Activated CD4-positive, alpha-beta T cell treated with anti-CD3 and anti-CD28 coated beads, Interleukin-2, Interleukin-4, amounts not matched to agents 100 ng/mL and 50 ng/mL, durations not matched to agents 16 hours and 8 hours (primary cell): ENCODE results near the gene STX16.

Experiments used
- DNase-seq: peaks from one replicate; pipeline ENCODE4 v3.0.0-alpha.2; 2020; ENCODE audit warnings: low spot score

The STX16 gene

DNA sequence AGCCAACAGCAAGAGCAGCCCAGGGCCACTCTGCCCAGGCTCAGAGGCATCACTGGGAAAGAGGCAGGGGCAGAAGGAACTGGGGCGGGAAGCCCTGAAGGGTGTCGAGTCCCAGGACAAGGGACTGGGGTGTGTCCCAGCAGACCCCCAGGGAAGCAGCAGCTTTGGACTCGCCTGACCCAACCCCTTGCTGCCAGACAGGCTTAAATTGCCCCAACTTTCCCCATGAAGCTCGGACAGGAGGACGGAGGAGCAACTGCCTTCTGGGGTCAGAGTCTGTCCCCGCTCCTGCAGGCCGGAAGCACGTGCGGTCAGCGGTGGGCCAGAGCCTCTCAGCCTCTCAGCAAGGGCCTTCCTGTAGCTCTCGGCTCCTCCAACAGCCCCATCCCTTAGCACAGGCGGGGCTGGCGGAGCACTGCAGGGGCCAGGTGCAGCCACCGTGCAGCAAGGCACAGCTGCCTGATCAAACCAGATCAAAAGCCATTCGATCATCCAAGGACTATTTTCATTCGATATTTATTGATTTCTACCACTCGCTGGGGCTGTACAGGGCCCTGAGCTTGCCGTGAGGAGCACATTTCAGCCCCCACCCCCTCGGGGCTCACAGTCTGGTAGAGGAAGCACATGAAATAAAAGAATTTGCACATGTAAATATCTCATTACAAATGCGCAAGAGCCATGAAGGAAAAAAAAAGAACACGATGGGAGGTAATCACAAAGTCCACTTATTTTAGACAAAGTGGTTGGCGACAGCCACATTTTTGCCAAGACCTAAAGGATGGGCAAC lies 31.8 kb upstream of the STX16 start:
- DNase-seq, result no peak

DNA sequence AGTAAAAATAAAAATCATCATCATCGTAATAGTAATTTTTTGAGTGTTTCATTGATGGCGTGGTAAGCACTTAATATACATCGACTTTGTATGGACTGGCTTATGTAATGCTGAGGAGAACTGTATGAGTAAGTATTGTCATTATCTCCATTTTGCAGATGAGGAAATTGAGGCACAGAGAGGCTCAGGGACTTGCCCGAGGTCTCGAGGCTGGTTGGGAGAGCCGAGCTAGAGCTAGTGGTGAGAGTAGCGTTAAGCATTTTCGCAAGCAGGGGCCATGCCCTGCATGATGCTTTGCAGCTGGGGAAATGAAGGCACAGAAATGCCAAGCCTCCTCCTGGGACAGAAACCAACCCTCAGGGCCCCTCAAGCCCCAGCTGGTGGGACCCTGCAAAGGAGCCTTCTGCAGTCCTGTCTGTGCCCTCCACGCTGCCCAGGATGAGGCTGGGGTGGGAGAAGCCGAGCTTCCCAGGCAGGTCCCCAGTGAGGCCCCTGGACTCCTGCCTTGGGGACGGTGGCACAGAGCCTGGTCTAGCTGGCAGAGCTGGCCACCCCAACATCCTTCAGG lies 31.1 kb upstream of the STX16 start:
- no peak for DNase-seq

DNA sequence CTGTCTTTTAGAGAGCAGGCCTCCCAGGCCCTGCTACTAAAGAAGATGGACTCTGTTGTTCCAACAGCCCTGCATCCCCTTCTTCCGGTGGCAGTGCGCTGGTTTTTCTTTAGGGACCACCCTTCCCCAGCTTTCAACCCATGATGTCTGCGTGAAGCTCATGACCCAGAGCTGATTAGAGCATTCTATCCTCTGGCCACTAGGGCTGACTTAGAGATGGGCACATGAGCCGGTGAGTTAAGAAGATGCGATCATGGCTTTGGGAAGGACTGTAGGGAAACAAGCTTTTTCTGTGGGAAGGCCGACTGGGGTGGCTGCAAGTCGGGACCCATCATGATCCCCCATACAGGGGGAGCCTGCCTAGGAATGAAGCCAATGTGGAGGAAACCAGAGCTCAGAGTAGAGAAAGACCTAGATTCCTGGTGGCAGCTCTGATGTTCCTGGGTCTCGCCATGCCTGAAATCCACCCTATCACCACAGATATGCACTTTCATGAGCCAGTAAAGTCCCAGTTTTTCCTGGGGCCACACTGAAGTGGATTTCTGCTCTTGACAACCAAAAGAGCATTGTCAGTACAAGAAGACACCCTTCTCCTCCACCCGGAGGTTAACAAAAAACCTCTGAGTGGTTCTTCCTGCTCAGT lies 29.1 kb upstream of the STX16 start:
- DNase-seq, result no peak

DNA sequence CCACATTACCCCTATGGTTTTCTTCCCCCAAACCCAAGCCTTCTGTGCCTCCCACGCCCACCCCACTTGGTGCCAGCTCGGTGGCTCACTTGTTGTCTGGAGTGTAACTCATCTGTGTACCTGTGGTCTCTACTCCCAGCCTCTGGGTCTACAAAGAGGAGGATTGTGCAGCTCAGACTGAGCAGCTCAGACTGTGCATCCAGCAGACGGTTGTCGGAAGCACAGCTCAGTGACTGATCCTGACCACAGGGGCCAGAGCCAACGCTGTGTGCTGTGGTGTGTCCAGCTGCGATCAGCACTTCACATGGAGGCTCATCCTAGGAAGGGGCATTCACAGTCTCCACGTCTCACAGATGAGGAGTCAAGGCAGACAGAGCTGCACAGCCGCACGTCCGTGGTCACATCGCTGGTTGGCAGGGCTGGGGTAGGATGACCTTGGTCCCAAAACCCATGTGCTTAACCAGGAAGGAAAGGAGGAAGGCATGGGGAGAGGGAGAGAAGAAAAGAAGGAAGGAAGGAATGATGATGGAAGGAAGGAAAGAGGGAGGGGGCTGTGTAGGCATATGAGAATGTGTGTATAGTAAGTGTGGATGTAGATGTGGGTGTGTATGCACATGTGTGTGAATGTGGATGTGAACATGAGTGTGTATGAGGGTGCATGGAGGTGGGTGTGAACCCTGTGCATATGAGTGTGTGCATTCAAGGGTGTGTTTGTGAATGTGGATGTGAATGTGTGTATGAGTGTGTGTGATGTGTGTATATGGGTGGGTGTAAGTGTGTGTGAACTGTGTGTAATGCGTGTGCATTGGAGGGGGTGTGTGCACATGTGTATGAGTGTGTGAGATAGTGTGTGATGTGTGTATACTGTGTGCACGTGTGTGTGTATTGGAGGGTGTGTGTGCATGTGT lies 28.2 kb upstream of the STX16 start:
- no peak for DNase-seq

DNA sequence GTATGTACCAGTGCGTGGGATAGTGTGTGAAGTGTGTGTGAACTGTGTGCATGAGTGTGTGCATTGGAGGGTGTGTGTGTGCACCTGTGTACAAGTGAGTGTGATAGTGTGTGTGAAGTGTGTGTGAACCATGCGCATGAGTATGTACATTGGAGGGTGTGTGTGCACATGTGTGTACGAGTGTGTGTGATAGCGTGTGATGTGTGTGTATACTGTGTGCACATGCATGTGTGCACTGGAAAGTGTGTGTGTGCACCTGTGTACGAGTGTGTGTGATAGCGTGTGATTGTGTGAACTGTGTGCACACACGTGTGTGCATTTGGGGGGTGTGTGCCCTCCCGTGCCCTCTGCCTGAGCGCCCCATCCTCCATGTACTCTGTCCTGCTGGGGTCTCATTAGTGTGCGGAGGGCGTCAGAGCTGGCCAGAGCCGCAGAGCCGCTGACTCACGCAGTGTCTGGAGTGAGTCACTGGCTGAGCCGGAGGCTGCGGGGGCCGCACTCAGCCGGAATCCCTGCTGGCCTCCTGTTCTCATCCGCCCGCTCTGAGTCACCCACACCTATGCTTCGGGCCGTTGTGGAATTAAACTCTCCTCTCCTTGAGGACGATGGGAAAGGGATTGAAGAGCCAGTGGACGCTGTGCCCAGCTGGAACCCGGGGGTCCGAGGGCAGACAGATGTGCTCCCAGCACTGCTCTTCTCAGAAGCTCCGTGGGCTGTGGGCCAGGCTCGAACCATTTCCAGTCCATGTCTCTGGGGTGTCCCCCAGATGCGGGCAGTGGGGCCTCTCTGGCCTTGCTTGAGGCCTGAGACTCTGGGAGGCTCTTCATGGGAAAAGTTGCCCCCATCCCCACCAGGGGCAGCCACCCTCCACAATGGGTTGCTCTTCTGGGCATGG lies 27.3 kb upstream of the STX16 start:
- DNase-seq, result no peak

DNA sequence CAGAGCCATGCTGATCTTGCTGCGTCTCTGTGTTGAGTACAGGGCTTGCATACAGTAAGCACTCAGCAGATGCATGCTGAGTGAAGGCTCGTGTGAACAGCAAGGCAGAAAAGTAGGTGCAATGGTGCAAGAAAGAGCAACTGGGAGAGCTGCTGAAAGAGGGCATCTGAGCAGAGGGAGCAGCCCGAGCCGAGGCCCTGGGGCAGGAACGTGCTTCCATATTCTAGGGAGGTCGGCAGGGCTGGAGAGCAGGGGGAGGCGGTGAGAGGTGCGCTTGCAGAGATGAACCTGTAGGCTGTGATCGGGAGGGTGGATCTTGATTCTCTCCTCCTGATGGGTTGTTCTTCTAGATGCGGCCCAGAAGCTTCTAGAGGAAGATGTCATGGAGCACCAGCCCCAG lies 26.4 kb upstream of the STX16 start:
- DNase-seq, result no peak

DNA sequence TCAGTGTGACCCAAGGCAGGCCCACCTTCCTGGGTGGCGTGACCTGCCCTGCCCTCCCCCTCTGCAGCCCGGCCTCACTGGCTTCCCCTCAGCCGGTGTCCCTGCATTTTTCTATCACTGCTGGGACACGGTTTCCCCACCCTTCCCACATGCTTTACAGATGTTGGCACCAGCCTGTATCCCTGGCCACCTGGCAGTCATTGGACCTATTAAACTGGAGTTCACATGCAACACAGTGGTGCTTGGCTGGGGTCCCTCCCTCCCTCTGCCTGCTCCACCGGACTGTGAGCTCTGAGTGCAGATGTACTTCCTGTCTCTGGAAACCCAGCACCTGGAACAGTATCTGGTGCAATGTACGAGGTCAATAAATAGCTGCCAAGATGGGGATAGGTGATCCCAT lies 25.5 kb upstream of the STX16 start:
- no peak for DNase-seq

DNA sequence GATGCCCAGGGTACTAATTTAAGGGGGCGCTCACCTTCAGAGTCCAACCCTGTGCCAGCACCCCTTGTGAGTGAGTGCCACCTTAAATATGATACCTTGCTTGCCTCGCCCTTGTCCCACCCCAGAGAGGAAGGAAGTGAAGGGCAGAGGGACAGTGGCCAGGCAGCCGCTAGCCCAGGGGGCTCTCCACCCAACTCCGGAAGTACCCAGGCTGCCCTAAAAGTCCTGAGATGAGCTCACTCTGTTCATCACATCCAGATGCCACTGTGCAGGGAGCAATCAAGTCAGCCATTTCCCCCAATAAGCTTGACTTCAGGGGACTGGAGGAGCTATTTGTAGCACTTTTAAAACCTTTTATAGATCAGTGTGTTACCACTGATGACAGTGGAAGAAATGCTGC lies 25.0 kb upstream of the STX16 start:
- no peak for DNase-seq

DNA sequence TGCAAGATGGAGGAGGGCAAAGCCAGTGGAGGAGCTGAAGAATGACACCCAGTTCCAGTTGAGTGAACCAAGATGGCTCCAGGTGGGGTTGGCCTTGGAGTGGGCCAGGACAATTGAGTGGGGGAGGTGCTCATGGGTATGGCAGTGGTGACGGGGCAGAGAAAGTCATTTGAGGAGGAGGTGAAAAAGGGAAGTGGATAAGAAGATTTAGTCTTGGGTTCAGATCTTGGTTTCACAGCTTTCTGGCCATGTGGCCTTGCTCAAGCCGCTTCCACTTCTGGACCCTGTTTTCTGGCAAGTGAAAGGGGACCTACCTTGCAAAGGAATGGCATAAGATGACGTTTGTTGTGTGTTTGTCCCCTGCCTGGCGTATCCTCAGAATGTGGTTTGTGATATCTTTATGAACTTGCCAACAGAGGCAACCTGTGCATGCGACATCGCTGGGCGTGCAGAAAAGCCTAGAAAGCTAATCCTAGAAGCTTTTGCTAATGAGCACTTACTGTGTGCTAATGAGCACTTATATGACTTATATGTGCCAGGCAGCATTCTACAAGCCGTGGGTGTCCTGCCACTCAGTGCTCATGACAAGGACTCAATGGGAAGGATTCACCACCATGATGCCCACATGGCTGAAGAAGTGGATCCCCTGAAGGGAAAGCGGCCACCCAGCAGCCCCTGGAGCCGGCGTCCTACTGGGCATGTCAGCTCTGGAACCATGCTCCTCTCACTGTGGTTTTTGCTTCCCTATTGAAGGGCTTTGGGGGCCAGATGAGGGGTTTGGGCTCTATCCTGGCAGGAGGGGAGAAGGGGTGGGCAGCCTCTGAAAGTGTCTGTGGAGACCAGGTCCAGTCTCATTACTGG lies 23.6 kb upstream of the STX16 start:
- DNase-seq, result no peak

DNA sequence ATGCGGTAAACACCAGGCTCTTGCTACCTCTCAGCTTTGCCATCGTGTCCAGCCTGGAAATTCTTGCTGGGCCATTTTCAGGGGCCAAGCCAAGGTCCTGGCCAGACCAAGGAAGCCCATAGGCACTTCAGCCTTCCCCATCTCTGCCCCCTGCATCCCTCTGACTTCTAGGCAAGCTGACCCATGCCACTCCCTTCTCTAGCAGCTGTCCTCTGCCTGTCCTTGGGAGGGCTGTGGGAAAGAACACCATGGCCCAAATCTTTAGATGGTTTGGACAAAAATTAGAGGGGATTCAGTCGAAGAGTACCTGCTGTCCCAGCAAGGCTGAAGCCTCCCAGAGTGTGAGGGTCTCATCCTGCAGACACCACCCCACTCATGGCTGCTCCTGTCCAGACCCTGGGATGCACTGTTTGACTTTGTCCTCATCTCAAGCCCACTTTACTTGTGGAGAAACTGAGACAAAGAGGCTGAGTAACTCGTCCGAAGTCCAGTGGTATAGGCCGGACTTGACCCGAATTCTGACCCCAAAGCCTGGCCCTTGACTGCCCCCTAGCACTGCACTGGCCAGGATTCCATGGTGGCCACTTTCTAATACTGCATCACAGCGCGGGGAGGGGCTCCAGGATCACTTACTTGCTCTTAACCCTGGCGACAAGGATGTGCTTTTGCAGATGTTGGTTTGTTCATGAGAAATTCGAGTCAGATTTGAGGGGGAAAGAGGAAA lies 22.4 kb upstream of the STX16 start:
- DNase-seq, result no peak

DNA sequence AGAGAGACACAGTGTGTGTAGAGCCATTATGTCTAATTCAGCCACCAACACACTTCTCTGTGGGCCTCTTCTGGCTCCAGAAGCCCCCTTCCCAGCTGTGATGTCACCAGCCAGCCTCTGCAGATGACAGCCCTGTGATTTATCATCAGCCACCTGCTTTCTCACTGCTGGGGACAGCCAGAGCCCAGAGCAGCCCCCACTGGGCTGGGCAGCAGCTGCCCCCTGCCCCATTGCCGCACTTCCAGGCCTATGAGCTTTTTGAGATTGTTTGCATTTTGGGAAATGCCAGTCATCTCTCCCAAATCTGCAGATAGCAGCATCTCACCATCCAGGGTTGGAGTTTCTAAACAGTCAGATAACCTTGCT lies 21.9 kb upstream of the STX16 start:
- DNase-seq, result no peak

DNA sequence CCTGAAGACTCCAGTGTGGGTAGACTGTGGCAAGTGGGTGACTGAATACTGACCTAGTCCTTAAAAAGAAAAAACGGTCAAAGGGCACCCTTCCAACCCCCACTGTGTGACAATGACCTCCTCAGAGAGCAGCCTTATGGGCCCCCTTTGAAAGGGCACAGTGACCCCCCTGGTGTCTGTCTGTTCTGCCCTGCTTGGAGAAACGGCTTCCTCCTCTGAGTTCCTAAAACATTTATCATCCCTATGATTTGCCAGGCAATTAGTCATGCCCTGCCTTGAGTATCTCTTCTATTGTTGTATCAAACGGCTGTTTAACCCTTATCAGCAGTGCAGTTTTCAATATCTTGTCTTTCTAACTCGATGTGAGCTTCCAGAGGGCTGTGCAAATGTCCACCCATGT lies 21.0 kb upstream of the STX16 start:
- DNase-seq, result no peak

DNA sequence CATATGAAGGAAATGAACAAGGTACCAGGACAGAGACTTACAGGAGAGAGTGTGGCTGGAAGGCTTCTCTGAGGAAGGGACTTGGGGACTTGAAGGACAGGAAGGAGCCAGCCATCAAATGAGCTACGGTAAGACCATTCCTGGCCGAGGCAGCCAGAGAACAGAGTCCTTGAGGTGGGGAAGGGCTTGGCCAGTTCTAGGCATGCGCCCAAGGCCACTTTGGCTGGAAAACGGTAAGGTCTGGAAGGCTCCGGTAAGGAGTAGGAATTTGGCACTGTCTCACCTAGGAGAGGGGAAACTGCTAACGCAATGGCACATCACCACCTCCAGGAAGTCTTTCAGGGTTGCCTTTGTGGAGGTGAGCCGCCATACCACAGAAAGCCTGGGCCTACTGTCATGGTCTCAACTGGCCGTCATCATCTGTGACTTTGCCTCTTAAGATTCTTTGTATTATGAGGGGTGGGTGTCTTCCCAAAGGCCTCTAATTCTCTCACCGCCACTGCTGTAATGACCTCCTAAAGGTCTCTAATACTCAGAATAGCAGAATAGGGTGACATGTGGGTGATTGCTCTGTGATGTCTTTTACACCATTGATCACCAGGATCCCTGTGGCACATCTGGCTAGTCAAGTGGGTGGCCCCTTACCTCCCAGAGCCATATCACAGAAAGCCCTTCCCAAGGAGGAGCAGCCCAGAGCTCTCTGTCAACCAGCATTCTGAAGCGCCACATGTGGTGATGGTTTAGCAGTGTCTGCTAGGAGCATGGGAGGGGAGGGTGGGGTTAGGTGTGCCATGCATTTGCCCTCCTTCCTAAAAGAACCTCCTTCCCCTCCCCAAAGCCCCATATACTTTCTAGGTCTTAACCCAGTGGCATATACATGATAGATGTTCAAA lies 17.7 kb upstream of the STX16 start:
- no peak for DNase-seq

DNA sequence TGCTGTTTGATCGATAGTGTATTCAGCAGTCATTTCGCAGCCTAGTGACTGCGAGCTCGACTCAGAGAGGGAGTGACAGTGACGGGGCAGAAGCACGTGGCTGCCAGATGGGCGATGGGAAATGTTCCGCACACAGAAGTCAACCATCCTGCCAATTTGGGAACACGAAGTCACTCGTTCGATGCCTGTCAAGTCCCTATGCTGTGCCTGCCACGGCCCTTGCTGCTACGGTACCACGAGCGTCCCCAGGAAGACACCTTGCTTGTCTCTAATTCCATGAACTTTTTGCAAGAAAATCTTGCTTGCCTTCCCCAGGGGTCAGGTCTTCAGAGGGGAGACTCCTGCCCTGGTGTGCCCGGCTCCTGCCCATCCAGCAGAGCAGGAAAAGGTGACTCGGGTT lies 17.0 kb upstream of the STX16 start:
- no peak for DNase-seq

DNA sequence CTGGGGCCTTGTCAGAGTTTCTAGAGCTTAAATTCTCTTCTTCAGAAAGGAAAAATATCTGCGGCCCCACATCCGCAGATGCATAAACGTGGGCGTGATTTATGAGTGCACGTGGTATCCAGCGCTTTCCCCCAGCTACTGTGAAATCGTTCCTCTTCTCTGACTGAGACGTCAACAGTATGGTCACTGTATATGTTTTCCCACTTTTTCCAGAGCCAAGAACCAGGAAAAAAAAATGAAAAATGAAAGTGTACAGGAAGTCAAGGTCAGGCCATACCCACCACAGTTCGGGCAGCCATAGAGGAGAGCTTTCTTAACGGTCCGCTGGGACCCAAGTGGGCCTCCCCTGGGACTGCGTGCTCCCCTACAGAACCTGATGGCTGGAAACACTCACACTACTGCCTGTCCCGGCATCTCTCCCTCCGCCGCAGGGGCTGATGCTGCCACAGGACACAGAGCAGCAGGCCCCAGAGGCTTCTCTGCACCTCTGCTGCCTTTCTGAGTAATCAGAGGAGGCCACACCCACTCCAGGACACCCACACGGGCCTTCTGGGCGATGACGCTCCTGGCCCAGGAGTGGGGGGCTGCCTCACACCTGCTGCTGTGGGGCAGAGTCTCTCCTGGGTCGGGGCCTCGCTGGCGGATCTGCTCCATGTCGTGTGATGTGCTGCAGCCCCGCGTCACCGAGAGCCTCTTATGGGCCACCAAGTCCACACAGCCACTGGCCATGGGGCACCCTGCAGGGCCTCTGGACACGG lies 16.4 kb upstream of the STX16 start:
- DNase-seq, result no peak

DNA sequence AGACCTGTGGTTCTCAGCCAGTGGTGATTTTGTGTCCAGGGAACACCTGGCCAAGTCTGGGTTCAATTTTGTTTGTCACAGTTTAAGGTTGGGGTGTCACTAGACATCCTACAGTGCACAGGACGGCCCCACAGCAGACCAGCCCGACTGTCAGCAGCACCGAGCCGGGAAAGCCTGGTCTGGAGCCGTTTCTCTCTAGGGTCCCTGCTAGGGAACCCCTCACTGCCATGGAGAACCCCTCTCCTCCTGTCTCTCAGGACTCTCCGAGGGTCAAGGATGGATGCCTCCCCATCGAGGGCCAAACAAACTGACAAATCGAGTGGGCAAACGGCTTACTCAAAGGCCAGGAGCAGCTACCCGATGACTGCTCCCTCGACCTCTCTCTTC lies 15.8 kb upstream of the STX16 start:
- no peak for DNase-seq

DNA sequence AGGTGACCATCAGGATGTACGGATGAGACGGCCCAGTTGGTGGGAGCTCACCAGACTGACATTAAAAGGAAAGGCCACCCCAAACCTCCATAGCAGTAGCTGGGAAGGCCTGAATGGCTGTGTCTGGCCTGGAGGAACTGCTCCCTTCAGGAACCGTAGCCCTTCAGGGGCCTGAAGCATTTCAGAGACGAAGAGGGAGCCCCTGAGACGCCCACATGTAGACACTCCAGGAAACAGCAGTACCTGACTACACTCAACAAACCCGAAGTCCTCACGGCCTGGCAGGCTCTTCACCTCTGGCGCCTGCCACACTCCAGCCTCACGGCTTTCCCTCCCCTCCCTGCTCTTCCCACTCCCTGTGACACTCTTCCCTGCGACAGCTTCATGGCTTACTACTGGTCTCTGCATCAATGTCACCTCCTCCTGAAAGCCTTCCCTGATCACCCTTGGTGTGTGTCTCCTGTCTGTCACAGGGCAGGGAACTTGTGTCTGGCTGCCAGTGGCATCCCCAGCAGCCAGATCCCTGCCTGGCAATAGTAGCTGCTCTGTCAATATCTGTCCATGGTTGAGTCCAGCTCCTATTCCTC lies 14.6 kb upstream of the STX16 start:
- DNase-seq, result no peak

DNA sequence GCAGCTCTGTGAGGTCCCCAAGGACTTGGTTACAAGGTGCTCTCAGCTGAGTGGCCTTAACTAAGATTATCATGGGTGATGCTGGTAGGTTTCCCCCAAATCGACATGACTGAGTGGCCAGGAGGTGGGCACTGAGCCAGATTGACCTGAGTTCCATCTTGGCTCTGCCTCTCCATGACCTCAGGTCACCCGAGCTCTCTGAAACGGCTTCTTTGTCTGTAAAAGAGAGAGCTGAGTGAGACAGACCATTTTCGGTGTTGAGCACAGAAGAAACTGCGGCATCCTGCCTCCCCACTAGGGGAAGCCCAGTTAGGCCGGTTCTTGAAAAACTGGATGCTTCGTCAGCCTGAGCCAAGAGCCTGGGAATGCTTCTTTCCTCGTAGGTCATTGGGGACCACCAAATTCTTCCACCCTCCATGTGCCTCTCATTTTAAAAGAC lies 14.1 kb upstream of the STX16 start:
- no peak for DNase-seq
